ENCODE results near the gene FAM107B.

The FAM107B gene

GRCh38 chr10:14593806-14594205 lies 180.9 kb downstream of the FAM107B start:
- Histone ChIP-seq H3K4me3 (ENCODE audit: low read depth, low read length) (no peak overlapping the region), H3K27ac (ENCODE audit: extremely low read depth, low read depth, low read length) (no peak overlapping the region), H3K36me3 (ENCODE audit: control insufficient read depth in 2 of 2, insufficient read depth in 1 of 2, low read length in 2 of 2) (peaks cover 0 to 7% of the 10 kb centered on the region in 2 experiments; a peak in 1 of 3 replicates), H3K4me1 (ENCODE audit: control insufficient read depth, insufficient read depth, low read length) (no peaks in the 10 kb centered on the region), H3K9me3 (ENCODE audit: control insufficient read depth, insufficient read depth, low read depth, low read length) (no peaks in the 10 kb centered on the region)
- ChIA-PET CTCF (no interaction called here), POLR2A (interaction anchor here (0.8 kb wide), 1 partner anchor 109 kb away, joined by 3 read pairs; no protein-coding TSS in a partner anchor)
- no peak for TF ChIP-seq ZBTB17 (tag by site-specific recombination; IDR thresholded peaks at IDR 0.05)
- no peak for TF ChIP-seq ZNF341 (tag by site-specific recombination; IDR thresholded peaks at IDR 0.05; ENCODE audit: low read depth)
- TF ChIP-seq ZNF776 (tag by site-specific recombination; IDR thresholded peaks at IDR 0.05; ENCODE audit: borderline replicate concordance): no peak
- TF ChIP-seq ZNF791 (tag by site-specific recombination; IDR thresholded peaks at IDR 0.05): no peak
- no peak for TF ChIP-seq GLI4 (tag by site-specific recombination; IDR thresholded peaks at IDR 0.05)
- TF ChIP-seq PRDM10 (tag by site-specific recombination; IDR thresholded peaks at IDR 0.05): no peak
- TF ChIP-seq ZNF629 (tag by site-specific recombination; IDR thresholded peaks at IDR 0.05): no peak
- no peak for TF ChIP-seq GLIS1 (tag by site-specific recombination; IDR thresholded peaks at IDR 0.05)
- no peak for TF ChIP-seq ZNF148 (tag by site-specific recombination; IDR thresholded peaks at IDR 0.05; ENCODE audit: borderline replicate concordance)
- TF ChIP-seq ZNF311 (tag by site-specific recombination; IDR thresholded peaks at IDR 0.05; ENCODE audit: borderline replicate concordance): no peak

GRCh38 chr10:14592566-14592965 lies 182.1 kb downstream of the FAM107B start:
- no peak for TF ChIP-seq PATZ1 (tag by site-specific recombination; IDR thresholded peaks at IDR 0.05)
- POLR2A ChIA-PET: no interaction called here
- Histone ChIP-seq H3K4me1 (ENCODE audit: control insufficient read depth, insufficient read depth, low read length) (peaks cover 3% of the 10 kb centered on the region; the same call in 1 of the 2 replicates), H3K4me3 (ENCODE audit: low read depth, low read length) (no peak overlapping the region), H3K36me3 (ENCODE audit: control insufficient read depth in 2 of 2, insufficient read depth in 1 of 2, low read length in 2 of 2) (no peaks in the 10 kb centered on the region), H3K27ac (ENCODE audit: extremely low read depth, low read depth, low read length) (no peak overlapping the region), H3K9me3 (ENCODE audit: control insufficient read depth, insufficient read depth, low read depth, low read length) (no peaks in the 10 kb centered on the region)
- CTCF ChIA-PET: interaction anchor here (0.7 kb wide), 1 partner anchor 135 kb away, joined by 3 read pairs; no protein-coding TSS in a partner anchor

GRCh38 chr10:14592026-14592425 lies 182.7 kb downstream of the FAM107B start:
- Histone ChIP-seq H3K27ac (ENCODE audit: extremely low read depth, low read depth, low read length) (no peak overlapping the region), H3K9me3 (ENCODE audit: control insufficient read depth, insufficient read depth, low read depth, low read length) (no peaks in the 10 kb centered on the region), H3K4me1 (ENCODE audit: control insufficient read depth, insufficient read depth, low read length) (peaks cover 3% of the 10 kb centered on the region; the same call in 1 of the 2 replicates), H3K4me3 (ENCODE audit: low read depth, low read length) (no peak overlapping the region), H3K36me3 (ENCODE audit: control insufficient read depth in 2 of 2, insufficient read depth in 1 of 2, low read length in 2 of 2) (no peaks in the 10 kb centered on the region)
- ChIA-PET CTCF (interaction anchor here (0.6 kb wide), 1 partner anchor 56 kb away, joined by 6 read pairs; no protein-coding TSS in a partner anchor), POLR2A (no interaction called here)
- no peak for TF ChIP-seq ZNF555 (tag by site-specific recombination; conservative IDR thresholded peaks at IDR 0.05)
- TF ChIP-seq ZNF10 (tag by site-specific recombination; IDR thresholded peaks at IDR 0.05): no peak
- no peak for TF ChIP-seq PRDM2 (tag by site-specific recombination; IDR thresholded peaks at IDR 0.05; ENCODE audit: borderline replicate concordance)
- TF ChIP-seq ZNF777 (tag by site-specific recombination; IDR thresholded peaks at IDR 0.05; ENCODE audit: borderline replicate concordance): no peak
- no peak for TF ChIP-seq SP3 (tag by site-specific recombination; IDR thresholded peaks at IDR 0.05)

Data from HEK293 (cell line).